K562 (cell line): ENCODE measurements around the gene CABP2.

ENCODE experiments used
- CTCF ChIP-seq, 3 experiments: IDR thresholded peaks in 2 of 3; conservative IDR thresholded peaks in 1 of 3; 2 replicates each; pipeline ENCODE4 v1.5.1; 2011 to 2012; ENCODE audit warnings: low read length in 3 of 3, mild to moderate bottlenecking in 3 of 3, control low read depth in 2 of 3, improper control_type of control experiment in 1 of 3, inconsistent platforms in 1 of 3, low read depth in 1 of 3, mixed read lengths in 1 of 3, moderate library complexity in 1 of 3; ENCODE audit not compliant: insufficient read depth in 2 of 3
- GABPA ChIP-seq: fragments of 200-800 bp; sonication (Bioruptor generic); conservative IDR thresholded peaks from 2 replicates; pipeline ENCODE4 v1.6.1; 2016; ENCODE audit warnings: low read depth, missing genetic modification characterization, missing compliant biosample characterization
- NR2C2 ChIP-seq, 2 experiments: fragments of 200-800 bp in 1 of 2; sonication (Bioruptor generic) in 1 of 2; sonication (generic) in 1 of 2; formaldehyde crosslinking in 1 of 2; IDR thresholded peaks; 2 replicates each; pipeline versions ENCODE4 v1.6.1 to v1.8.0; 2016 to 2022; ENCODE audit warnings: mild to moderate bottlenecking in 1 of 2, missing compliant biosample characterization in 1 of 2, missing genetic modification characterization in 1 of 2, missing genetic modification reagents in 1 of 2
- PTBP1 ChIP-seq: fragments of 200-400 bp; formaldehyde crosslinking; IDR thresholded peaks from 2 replicates; pipeline ENCODE4 v1.6.1; 2017; ENCODE audit warnings: low read depth, low read length
- RAD21 ChIP-seq, 2 experiments: fragments of 250-450 bp in 1 of 2; fragments of 450-650 bp in 1 of 2; sonication (Bioruptor Pico) in 1 of 2; formaldehyde crosslinking in 1 of 2; IDR thresholded peaks in 1 of 2; conservative IDR thresholded peaks in 1 of 2; 2 replicates each; pipeline versions ENCODE4 v1.4.0 to v1.8.0; 2020 to 2022; ENCODE audit warnings: mild to moderate bottlenecking in 2 of 2, moderate library complexity in 1 of 2
- ZBTB1 ChIP-seq: sonication (generic); formaldehyde crosslinking; IDR thresholded peaks from 2 replicates; pipeline ENCODE4 v1.8.1; 2023; ENCODE audit warnings: missing genetic modification reagents, low read depth, mild to moderate bottlenecking, borderline replicate concordance

- no peak for TF ChIP-seq NR2C2 (CRISPR knock-in tag; IDR thresholded peaks at IDR 0.05)
- TF ChIP-seq NR2C2 (tag; IDR thresholded peaks at IDR 0.05): no peak
- no peak for TF ChIP-seq PTBP1
- TF ChIP-seq CTCF (IDR thresholded peaks at IDR 0.05 in 2 of 3, conservative IDR thresholded peaks at IDR 0.05 in 1 of 3; ENCODE audit: insufficient read depth in 2 of 3, low read depth in 1 of 3, low read length in 3 of 3): no peak
- no peak for TF ChIP-seq RAD21 (CRISPR knock-in tag; conservative IDR thresholded peaks at IDR 0.05 in 1 of 2, IDR thresholded peaks at IDR 0.05 in 1 of 2)
- no peak for TF ChIP-seq ZBTB1 (CRISPR knock-in tag)
- TF ChIP-seq GABPA (tag): no peak
These were observed 33.1 kb downstream of the CABP2 start for GRCh38 chr11:67489885-67490726.
